H9 (cell line): ENCODE measurements around the gene CCDC40. TPM values are rescaled to one million over a fixed set of nuclear protein-coding genes. Genes with fewer than 3 reads are reported as not detected.

Source experiments
- DNase-seq: peaks from one replicate; pipeline ENCODE4 v3.0.0-alpha.2; 2017
- H2AFZ ChIP-seq: one replicate; pipeline ENCODE4 v1.6.1; 2013; ENCODE audit warnings: mild to moderate bottlenecking, low read length, control low read depth, moderate library complexity
- H2AK5ac ChIP-seq: 2 replicates; pipeline ENCODE4 v1.6.1; 2013; ENCODE audit warnings: low read length, control low read depth, mixed read lengths; ENCODE audit not compliant: insufficient read length
- H2BK120ac ChIP-seq: one replicate; pipeline ENCODE4 v1.6.1; 2013; ENCODE audit warnings: low read depth, mild to moderate bottlenecking, low read length, control low read depth, inconsistent platforms; ENCODE audit not compliant: poor library complexity, severe bottlenecking
- H2BK12ac ChIP-seq: 2 replicates; pipeline ENCODE4 v1.6.1; 2013; ENCODE audit warnings: low read length, control low read depth, mixed read lengths, low read depth; ENCODE audit not compliant: insufficient read length
- H2BK15ac ChIP-seq: 2 replicates; pipeline ENCODE4 v1.6.1; 2013; ENCODE audit warnings: low read depth, low read length, control low read depth
- H2BK20ac ChIP-seq: one replicate; pipeline ENCODE4 v1.6.1; 2013; ENCODE audit warnings: low read depth, mild to moderate bottlenecking, low read length, control low read depth, inconsistent platforms; ENCODE audit not compliant: poor library complexity, severe bottlenecking
- H2BK5ac ChIP-seq: 2 replicates; pipeline ENCODE4 v1.6.1; 2013; ENCODE audit warnings: low read length, control low read depth, mixed read lengths; ENCODE audit not compliant: insufficient read length
- H3K14ac ChIP-seq: 2 replicates; pipeline ENCODE4 v1.6.1; 2013; ENCODE audit warnings: low read length, control low read depth; ENCODE audit not compliant: insufficient read depth
- H3K18ac ChIP-seq: 2 replicates; pipeline ENCODE4 v1.6.1; 2013; ENCODE audit warnings: low read depth, mild to moderate bottlenecking, mixed read lengths, low read length, control low read depth; ENCODE audit not compliant: insufficient read length
- H3K23ac ChIP-seq: 2 replicates; pipeline ENCODE4 v1.6.1; 2013; ENCODE audit warnings: low read length, control low read depth, mixed read lengths, low read depth; ENCODE audit not compliant: insufficient read length
- H3K23me2 ChIP-seq: 2 replicates; pipeline ENCODE4 v1.6.1; 2013; ENCODE audit warnings: low read depth, mild to moderate bottlenecking, mixed read lengths, low read length, control low read depth; ENCODE audit not compliant: insufficient read length, poor library complexity, severe bottlenecking
- H3K27ac ChIP-seq: 2 replicates; pipeline ENCODE4 v1.5.1; 2013; ENCODE audit warnings: low read length, control low read depth, mixed read lengths, low read depth; ENCODE audit not compliant: insufficient read length
- H3K27me3 ChIP-seq: 2 replicates; pipeline ENCODE4 v1.6.1; 2013; ENCODE audit warnings: low read length, control low read depth, inconsistent platforms; ENCODE audit not compliant: insufficient read depth
- H3K4ac ChIP-seq: 2 replicates; pipeline ENCODE4 v1.6.1; 2013; ENCODE audit warnings: low read depth, mild to moderate bottlenecking, control low read depth, inconsistent platforms, low read length, moderate library complexity
- H3K4me1 ChIP-seq: 2 replicates; pipeline ENCODE4 v1.6.1; 2013; ENCODE audit warnings: low read length, control low read depth, inconsistent platforms; ENCODE audit not compliant: insufficient read depth
- H3K4me2 ChIP-seq: 2 replicates; pipeline ENCODE4 v1.6.1; 2013; ENCODE audit warnings: low read length, control low read depth, mixed read lengths; ENCODE audit not compliant: insufficient read length, insufficient read depth
- H3K56ac ChIP-seq: 2 replicates; pipeline ENCODE4 v1.6.1; 2013; ENCODE audit warnings: low read depth, mild to moderate bottlenecking, mixed read lengths, low read length, control low read depth; ENCODE audit not compliant: insufficient read length
- H3K79me1 ChIP-seq: 2 replicates; pipeline ENCODE4 v1.6.1; 2013; ENCODE audit warnings: low read depth, mild to moderate bottlenecking, moderate library complexity, low read length, control low read depth, inconsistent platforms; ENCODE audit not compliant: insufficient read depth, poor library complexity, severe bottlenecking
- H3K79me2 ChIP-seq: 2 replicates; pipeline ENCODE4 v1.6.1; 2013; ENCODE audit warnings: low read length, control low read depth, inconsistent platforms; ENCODE audit not compliant: insufficient read depth
- H3K9ac ChIP-seq: 2 replicates; pipeline ENCODE4 v1.6.1; 2013; ENCODE audit warnings: low read length, control low read depth, mixed read lengths; ENCODE audit not compliant: insufficient read length; ENCODE audit errors: extremely low read depth
- H3K9me3 ChIP-seq: one replicate; pipeline ENCODE4 v1.6.1; 2013; ENCODE audit warnings: low read depth, low read length, inconsistent platforms; ENCODE audit not compliant: control insufficient read depth
- H3T11ph ChIP-seq: one replicate; pipeline ENCODE4 v1.6.1; 2013; ENCODE audit warnings: mild to moderate bottlenecking, low read length, control low read depth, inconsistent platforms
- H4K20me1 ChIP-seq: one replicate; pipeline ENCODE4 v1.6.1; 2013; ENCODE audit not compliant: control insufficient read depth, insufficient read length, insufficient read depth
- H4K5ac ChIP-seq: 2 replicates; pipeline ENCODE4 v1.6.1; 2013; ENCODE audit warnings: low read depth, mild to moderate bottlenecking, mixed read lengths, low read length, control low read depth; ENCODE audit not compliant: insufficient read length
- H4K8ac ChIP-seq: replicated peaks from 2 replicates; pipeline ENCODE4 v1.6.1; 2013; ENCODE audit warnings: low read length, control low read depth, mixed read lengths, low read depth; ENCODE audit not compliant: insufficient read length
- H4K91ac ChIP-seq: 2 replicates; pipeline ENCODE4 v1.6.1; 2013; ENCODE audit warnings: low read depth, mild to moderate bottlenecking, moderate library complexity, mixed read lengths, low read length, control low read depth; ENCODE audit not compliant: insufficient read length
- H3K27ac Mint-ChIP-seq, 3 experiments: 2 replicates in 2 of 3; 3 replicates in 1 of 3; pipeline ENCODE4 v1.8.0; 2020 to 2021; ENCODE audit warnings: mixed read lengths in 3 of 3, mild to moderate bottlenecking in 1 of 3, moderate library complexity in 1 of 3
- H3K27me3 Mint-ChIP-seq: 2 replicates; pipeline ENCODE4 v1.8.0; 2021; ENCODE audit warnings: low read depth, mild to moderate bottlenecking, moderate library complexity, mixed read lengths
- H3K36me3 Mint-ChIP-seq, 3 experiments: 2 replicates in 2 of 3; 3 replicates in 1 of 3; pipeline ENCODE4 v1.8.0; 2020 to 2021; ENCODE audit warnings: low read depth in 3 of 3, mixed read lengths in 3 of 3; ENCODE audit not compliant: insufficient read depth in 1 of 3
- H3K4me1 Mint-ChIP-seq, 2 experiments: 2 replicates each; pipeline ENCODE4 v1.8.0; 2020; ENCODE audit warnings: mixed read lengths in 2 of 2
- H3K4me3 Mint-ChIP-seq, 2 experiments: 2 replicates in 1 of 2; 3 replicates in 1 of 2; pipeline ENCODE4 v1.8.0; 2020 to 2021; ENCODE audit warnings: mild to moderate bottlenecking in 2 of 2, mixed read lengths in 2 of 2, moderate library complexity in 1 of 2
- H3K9me3 Mint-ChIP-seq, 2 experiments: 2 replicates in 1 of 2; 3 replicates in 1 of 2; pipeline ENCODE4 v1.8.0; 2020; ENCODE audit warnings: mild to moderate bottlenecking in 2 of 2, mixed read lengths in 2 of 2, moderate library complexity in 1 of 2
- WGBS: extraction: QIAGEN DNeasy Blood & Tissue Kit; methylation state at CpG from one replicate; pipeline ENCODE4 v1.1.7; 2013; ENCODE audit warnings: missing lambda C conversion rate, low lambda C conversion rate, mixed read lengths; ENCODE audit not compliant: insufficient read length; ENCODE audit errors: extremely low coverage; 5-methylcytosine and 5-hydroxymethylcytosine counted together
- total RNA-seq: library from RNA; stranded (reverse); gene quantifications from 2 replicates; pipeline ENCODE4 v1.2.1, GENCODE V29; 2021
- TF ChIP-seq, protein P1 (sequence below): fragments of 200-600 bp; sonication (generic); conservative IDR thresholded peaks from 3 replicates; pipeline ENCODE4 v1.8.0; 2021; ENCODE audit warnings: antibody characterized with exemption, mild to moderate bottlenecking

CCDC40 gene
- total RNA-seq, 1 experiment from 2014 or later, result 8.9 TPM

- Mint-ChIP-seq H3K9me3 (no peaks in the 10 kb centered on the region), H3K4me1 (peaks cover 18 to 30% of the 10 kb centered on the region in 2 experiments), H3K27ac (no peak overlapping the region; a peak in 1 of 7 replicates), H3K36me3 (no peaks in the 10 kb centered on the region; a peak in 2 of 7 replicates), H3K4me3 (peak overlapping the region in 1 of 2 experiments; percentile 16; a peak in 1 of 5 replicates), H3K27me3 (peaks cover 14% of the 10 kb centered on the region)
- Histone ChIP-seq H3K27me3 (no peaks in the 10 kb centered on the region; the same call in 1 of the 2 replicates), H2BK20ac (no peak overlapping the region), H2BK12ac (no peak overlapping the region), H2BK120ac (no peak overlapping the region), H3K56ac (no peak overlapping the region), H4K8ac (no peak overlapping the region), H2AFZ (no peak overlapping the region), H2BK5ac (no peak overlapping the region), H4K20me1 (no peaks in the 10 kb centered on the region), H2BK15ac (no peak overlapping the region), H3K23ac (no peak overlapping the region), H3K9me3 (no peaks in the 10 kb centered on the region), H3K18ac (no peak overlapping the region), H3K4ac (no peak overlapping the region), H3K79me1 (no peaks in the 10 kb centered on the region), H3T11ph (no peak overlapping the region), H2AK5ac (no peak overlapping the region), H3K23me2 (peaks cover 8% of the 10 kb centered on the region), H3K4me1 (peaks cover 5% of the 10 kb centered on the region; the same call in 1 of the 2 replicates), H3K27ac (no peak overlapping the region), H3K9ac (no peak overlapping the region), H4K5ac (no peak overlapping the region), H3K4me2 (no peak overlapping the region), H4K91ac (no peak overlapping the region), H3K79me2 (no peaks in the 10 kb centered on the region), H3K14ac (no peak overlapping the region)
- no peak for DNase-seq
- WGBS, result no CpG with 5 or more reads among the region's 4 CpGs
- TF ChIP-seq, protein P1, sequence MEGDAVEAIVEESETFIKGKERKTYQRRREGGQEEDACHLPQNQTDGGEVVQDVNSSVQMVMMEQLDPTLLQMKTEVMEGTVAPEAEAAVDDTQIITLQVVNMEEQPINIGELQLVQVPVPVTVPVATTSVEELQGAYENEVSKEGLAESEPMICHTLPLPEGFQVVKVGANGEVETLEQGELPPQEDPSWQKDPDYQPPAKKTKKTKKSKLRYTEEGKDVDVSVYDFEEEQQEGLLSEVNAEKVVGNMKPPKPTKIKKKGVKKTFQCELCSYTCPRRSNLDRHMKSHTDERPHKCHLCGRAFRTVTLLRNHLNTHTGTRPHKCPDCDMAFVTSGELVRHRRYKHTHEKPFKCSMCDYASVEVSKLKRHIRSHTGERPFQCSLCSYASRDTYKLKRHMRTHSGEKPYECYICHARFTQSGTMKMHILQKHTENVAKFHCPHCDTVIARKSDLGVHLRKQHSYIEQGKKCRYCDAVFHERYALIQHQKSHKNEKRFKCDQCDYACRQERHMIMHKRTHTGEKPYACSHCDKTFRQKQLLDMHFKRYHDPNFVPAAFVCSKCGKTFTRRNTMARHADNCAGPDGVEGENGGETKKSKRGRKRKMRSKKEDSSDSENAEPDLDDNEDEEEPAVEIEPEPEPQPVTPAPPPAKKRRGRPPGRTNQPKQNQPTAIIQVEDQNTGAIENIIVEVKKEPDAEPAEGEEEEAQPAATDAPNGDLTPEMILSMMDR, result no peak
Observed at GRCh38 chr17:80100035-80100323, 63.5 kb downstream of the CCDC40 start.
